HCT116 (cell line): ENCODE measurements around the gene CTDNEP1. TPM values are rescaled to one million over a fixed set of nuclear protein-coding genes. Genes with fewer than 3 reads are reported as not detected.
A peak's percentile ranks its signal among the peaks of the same experiment; 100 is the strongest.

Experiments used
- ATAC-seq: fragments of 200-7000 bp; cut with Tn5 transposase; 2 replicates; pipeline ENCODE4 v1.9.1; 2020; ENCODE audit warnings: mild to moderate bottlenecking, moderate library complexity
- BruUV-seq: library from RNA; stranded (reverse); fragments of 400-500 nt; replicated peaks from 2 replicates; lab custom pipeline; 2021; lab: Mats Ljungman, UMichigan
- CTCF ChIA-PET: fragments of 300-600 bp; sonication (Branson Sonifier 250); formaldehyde crosslinking; loops from one replicate; lab custom pipeline; 2021; ENCODE audit warnings: antibody characterized with exemption; lab: Charles Lee
- POLR2A ChIA-PET: fragments of 300-600, 350-600 bp; sonication (Branson Sonifier 250); formaldehyde crosslinking; loops from one replicate; lab custom pipeline; 2021; ENCODE audit warnings: antibody characterized with exemption; lab: Charles Lee
- RAD21 ChIA-PET, 2 experiments: fragments of 300-600 bp; sonication (Branson Sonifier 250); formaldehyde crosslinking; loops; one replicate each; lab custom pipeline; 2023; ENCODE audit warnings: low total read pairs in 2 of 2; ENCODE audit not compliant: uncharacterized antibody in 2 of 2, unreplicated experiment in 2 of 2, low non-redundant PET in 1 of 2; lab: Charles Lee
- DNase-seq: peaks from one replicate; pipeline ENCODE4 v3.0.0-alpha.2; 2010; ENCODE audit warnings: low read depth, low spot score
- H2AFZ ChIP-seq: fragments of 200-600 bp; shearing (Covaris generic), sonication (generic); 2 replicates; pipeline ENCODE4 v1.6.1; 2017; ENCODE audit warnings: low read depth, mixed run types, mixed read lengths, antibody characterized with exemption, low read length; ENCODE audit not compliant: poor library complexity, severe bottlenecking
- H3K27ac ChIP-seq: 2 replicates; pipeline ENCODE4 v1.5.1; 2012; ENCODE audit warnings: low read depth, low read length
- H3K27me3 ChIP-seq: fragments of 200-600 bp; sonication (generic); 2 replicates; pipeline ENCODE4 v1.6.1; 2016; ENCODE audit warnings: mixed run types, low read length, mixed read lengths; ENCODE audit not compliant: insufficient read depth
- H3K36me3 ChIP-seq, 2 experiments: fragments of 200-500 bp in 1 of 2; fragments of 200-600 bp in 1 of 2; sonication (Bioruptor generic) in 1 of 2; sonication (generic) in 1 of 2; 2 replicates each; pipeline versions ENCODE4 v1.5.1 to v1.6.1; 2014 to 2016; ENCODE audit warnings: low read length in 2 of 2, inconsistent platforms in 1 of 2, mixed read lengths in 1 of 2, mixed run types in 1 of 2; ENCODE audit not compliant: insufficient read depth in 2 of 2, control insufficient read depth in 1 of 2
- H3K4me1 ChIP-seq, 2 experiments: fragments of 200-600 bp in 1 of 2; sonication (generic) in 1 of 2; 2 replicates each; pipeline versions ENCODE4 v1.5.1 to v1.6.1; 2012 to 2017; ENCODE audit warnings: low read length in 2 of 2, inconsistent platforms in 1 of 2, mild to moderate bottlenecking in 1 of 2, mixed read lengths in 1 of 2, mixed run types in 1 of 2, moderate library complexity in 1 of 2; ENCODE audit not compliant: insufficient read depth in 2 of 2, control insufficient read depth in 1 of 2
- H3K4me2 ChIP-seq: fragments of 200-600 bp; sonication (generic); 2 replicates; pipeline ENCODE4 v1.6.1; 2017; ENCODE audit warnings: mixed run types, low read length, mixed read lengths
- H3K4me3 ChIP-seq, 2 experiments: fragments of 200-600 bp in 1 of 2; sonication (generic) in 1 of 2; replicated peaks in 1 of 2; 2 replicates each; pipeline ENCODE4 v1.5.1; 2011 to 2016; ENCODE audit warnings: low read length in 2 of 2, control low read depth in 1 of 2, low read depth in 1 of 2, mild to moderate bottlenecking in 1 of 2, mixed read lengths in 1 of 2, mixed run types in 1 of 2
- H3K79me2 ChIP-seq: fragments of 200-600 bp; sonication (generic); 2 replicates; pipeline ENCODE4 v1.6.1; 2017; ENCODE audit warnings: mild to moderate bottlenecking, mixed run types, low read length, moderate library complexity, mixed read lengths; ENCODE audit not compliant: insufficient read depth
- H3K9ac ChIP-seq: fragments of 200-600 bp; sonication (generic); 2 replicates; pipeline ENCODE4 v1.6.1; 2016; ENCODE audit warnings: low read length, mixed read lengths
- H3K9me2 ChIP-seq: fragments of 200-600 bp; sonication (generic), shearing (Covaris generic); 2 replicates; pipeline ENCODE4 v1.6.1; 2017; ENCODE audit warnings: mixed run types, mild to moderate bottlenecking, moderate library complexity; ENCODE audit not compliant: insufficient read depth
- H3K9me3 ChIP-seq, 2 experiments: fragments of 200-500 bp in 1 of 2; fragments of 200-600 bp in 1 of 2; sonication (Bioruptor generic) in 1 of 2; sonication (generic) in 1 of 2; 2 replicates each; pipeline ENCODE4 v1.6.1; 2014 to 2017; ENCODE audit warnings: low read length in 2 of 2, mixed read lengths in 2 of 2, inconsistent platforms in 1 of 2, low read depth in 1 of 2, mild to moderate bottlenecking in 1 of 2, mixed run types in 1 of 2, moderate library complexity in 1 of 2; ENCODE audit not compliant: control insufficient read depth in 1 of 2, insufficient read depth in 1 of 2
- H4K20me1 ChIP-seq: fragments of 200-600 bp; sonication (generic), shearing (Covaris generic); 2 replicates; pipeline ENCODE4 v1.6.1; 2017; ENCODE audit warnings: mixed run types, mild to moderate bottlenecking, moderate library complexity; ENCODE audit not compliant: insufficient read depth
- CBX3 ChIP-seq: IDR thresholded peaks from 2 replicates; pipeline ENCODE4 v1.6.1; 2012; ENCODE audit warnings: low read depth
- CEBPB ChIP-seq: IDR thresholded peaks from 2 replicates; pipeline ENCODE4 v1.6.1; 2012; ENCODE audit warnings: low read depth
- CTCF ChIP-seq, 3 experiments: fragments of 200-600 bp in 1 of 3; sonication (generic) in 1 of 3; IDR thresholded peaks in 2 of 3; conservative IDR thresholded peaks in 1 of 3; 2 replicates each; pipeline ENCODE4 v1.5.1; 2012 to 2017; ENCODE audit warnings: low read depth in 2 of 3, low read length in 2 of 3, antibody characterized with exemption in 1 of 3, borderline replicate concordance in 1 of 3, control low read depth in 1 of 3, mild to moderate bottlenecking in 1 of 3, mixed read lengths in 1 of 3, mixed run types in 1 of 3, moderate library complexity in 1 of 3; ENCODE audit not compliant: insufficient read depth in 1 of 3
- EGR1 ChIP-seq: IDR thresholded peaks from 2 replicates; pipeline ENCODE4 v1.6.1; 2012; ENCODE audit warnings: low read depth
- POLR2AphosphoS5 ChIP-seq: IDR thresholded peaks from 2 replicates; pipeline ENCODE4 v1.6.1; 2011; ENCODE audit warnings: mild to moderate bottlenecking, low read depth, low read length, moderate library complexity
- ZFX ChIP-seq: fragments of 450-650 bp; IDR thresholded peaks from 2 replicates; pipeline ENCODE4 v1.6.1; 2017
- intact Hi-C: fragments of 100-400 bp; cut with micrococcal nuclease; formaldehyde crosslinking; loops from 2 replicates; pipeline ENCODE4 v1.10.0; 2022
- total RNA-seq: library from RNA; stranded (reverse); gene quantifications from one replicate; pipeline ENCODE4 v1.2.1, GENCODE V29; 2021; ENCODE audit not compliant: unreplicated experiment
- TF ChIP-seq, protein P1 (sequence below): IDR thresholded peaks from 2 replicates; pipeline ENCODE4 v1.6.1; 2011; ENCODE audit warnings: mild to moderate bottlenecking, low read length, moderate library complexity; ENCODE audit not compliant: insufficient replicate concordance; ENCODE audit errors: extremely low read depth

The CTDNEP1 gene
- total RNA-seq, 1 experiment from 2014 or later = 143 TPM

DNA sequence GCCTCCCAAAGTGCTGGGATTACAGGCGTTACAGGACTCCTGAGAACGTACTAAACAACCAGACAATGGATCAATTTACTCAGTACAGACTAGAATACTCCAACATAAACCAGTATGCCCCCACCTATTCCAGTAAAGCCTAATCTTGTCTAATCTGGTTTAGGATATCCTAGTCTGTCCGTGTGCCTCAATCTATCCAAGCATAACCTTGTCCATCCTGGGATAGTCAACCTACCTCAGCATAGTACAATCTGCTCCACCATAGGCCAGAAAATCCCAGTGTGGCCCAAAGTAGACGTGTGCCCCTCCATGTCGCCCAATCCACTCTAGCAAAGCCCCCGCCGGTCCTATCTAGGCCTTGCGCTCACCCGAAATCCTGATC, 17.8 kb downstream of the CTDNEP1 start:
- POLR2A ChIA-PET = interaction anchor here (0.8 to 1.7 kb wide), 4 partner anchors 9 to 188 kb away, joined by 3 to 11 read pairs (median 4); partner anchors contain the start of genes ACADVL, CTDNEP1, DLG4 and GABARAP
- H3K9ac ChIP-seq = peak overlapping the region; percentile 93
- peaks cover 4% of the 10 kb centered on the region; the same call in 1 of the 2 replicates for H4K20me1 ChIP-seq
- H2AFZ ChIP-seq = no peak overlapping the region
- no peaks in the 10 kb centered on the region for H3K9me2 ChIP-seq
- no TSS peak for BruUV-seq
- H3K27me3 ChIP-seq = no peaks in the 10 kb centered on the region
- peak overlapping the region; percentile 83 for H3K4me2 ChIP-seq
- peak overlapping the region; percentile 76 to 77 for H3K4me3 ChIP-seq
- TF ChIP-seq CEBPB = no peak
- TF ChIP-seq, protein P1, sequence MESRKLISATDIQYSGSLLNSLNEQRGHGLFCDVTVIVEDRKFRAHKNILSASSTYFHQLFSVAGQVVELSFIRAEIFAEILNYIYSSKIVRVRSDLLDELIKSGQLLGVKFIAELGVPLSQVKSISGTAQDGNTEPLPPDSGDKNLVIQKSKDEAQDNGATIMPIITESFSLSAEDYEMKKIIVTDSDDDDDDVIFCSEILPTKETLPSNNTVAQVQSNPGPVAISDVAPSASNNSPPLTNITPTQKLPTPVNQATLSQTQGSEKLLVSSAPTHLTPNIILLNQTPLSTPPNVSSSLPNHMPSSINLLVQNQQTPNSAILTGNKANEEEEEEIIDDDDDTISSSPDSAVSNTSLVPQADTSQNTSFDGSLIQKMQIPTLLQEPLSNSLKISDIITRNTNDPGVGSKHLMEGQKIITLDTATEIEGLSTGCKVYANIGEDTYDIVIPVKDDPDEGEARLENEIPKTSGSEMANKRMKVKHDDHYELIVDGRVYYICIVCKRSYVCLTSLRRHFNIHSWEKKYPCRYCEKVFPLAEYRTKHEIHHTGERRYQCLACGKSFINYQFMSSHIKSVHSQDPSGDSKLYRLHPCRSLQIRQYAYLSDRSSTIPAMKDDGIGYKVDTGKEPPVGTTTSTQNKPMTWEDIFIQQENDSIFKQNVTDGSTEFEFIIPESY = no peak
- TF ChIP-seq CBX3 = no peak
- no peak for TF ChIP-seq EGR1
- no peak for TF ChIP-seq CTCF (IDR thresholded peaks at IDR 0.05 in 2 of 3, conservative IDR thresholded peaks at IDR 0.05 in 1 of 3; ENCODE audit: borderline replicate concordance in 1 of 3, insufficient read depth in 1 of 3, low read depth in 2 of 3, low read length in 2 of 3)
- TF ChIP-seq ZFX = 0 out of 2 replicates have a peak, but pooled peaks have one; percentile 66
- TF ChIP-seq POLR2AphosphoS5 = no peak
- peaks cover 85% of the 10 kb centered on the region for H3K79me2 ChIP-seq
- H3K27ac ChIP-seq = peak overlapping the region; percentile 87
- H3K9me3 ChIP-seq = no peaks in the 10 kb centered on the region
- ATAC-seq = peak; percentile 7
- intact Hi-C loops = no loop called here
- DNase-seq = no peak
- CTCF ChIA-PET = no interaction called here
- RAD21 ChIA-PET = no interaction called here
- H3K4me1 ChIP-seq = peaks cover 27 to 62% of the 10 kb centered on the region in 2 experiments; a peak in 3 of 4 replicates
- H3K36me3 ChIP-seq = peaks cover 35 to 39% of the 10 kb centered on the region in 2 experiments
